Upper lobe of left lung (tissue), 4 donors: ENCODE measurements around the gene LASP1.
"Not testable (repeated sequence)": the region's sequence is repeated elsewhere in the genome, so short reads cannot be mapped to it uniquely, and the experiment has no call there.

Source experiments
- EP300 ChIP-seq, 4 donors: sonication (generic); formaldehyde crosslinking; IDR thresholded peaks; one replicate each; pipeline ENCODE4 v1.5.1; 2017; ENCODE audit warnings: antibody characterized with exemption in 4 of 4, control low read depth in 2 of 4
- POLR2A ChIP-seq, 4 donors: fragments of 450-650 bp; IDR thresholded peaks; one replicate each; pipeline ENCODE4 v1.5.1; 2016 to 2017; ENCODE audit warnings: antibody characterized with exemption in 4 of 4, mild to moderate bottlenecking in 2 of 4
- POLR2AphosphoS5 ChIP-seq, 2 donors: sonication (generic); formaldehyde crosslinking; IDR thresholded peaks; one replicate each; pipeline ENCODE4 v1.5.1; 2017; ENCODE audit warnings: antibody characterized with exemption in 2 of 2
- TF ChIP-seq, protein P1 (sequence below), 6 experiments: fragments of 450-650 bp in 4 of 6; fragments of 200-600 bp in 2 of 6; sonication (generic) in 2 of 6; IDR thresholded peaks; one replicate each; pipeline ENCODE4 v1.5.1; 2016 to 2019; ENCODE audit warnings: antibody characterized with exemption in 6 of 6

DNA sequence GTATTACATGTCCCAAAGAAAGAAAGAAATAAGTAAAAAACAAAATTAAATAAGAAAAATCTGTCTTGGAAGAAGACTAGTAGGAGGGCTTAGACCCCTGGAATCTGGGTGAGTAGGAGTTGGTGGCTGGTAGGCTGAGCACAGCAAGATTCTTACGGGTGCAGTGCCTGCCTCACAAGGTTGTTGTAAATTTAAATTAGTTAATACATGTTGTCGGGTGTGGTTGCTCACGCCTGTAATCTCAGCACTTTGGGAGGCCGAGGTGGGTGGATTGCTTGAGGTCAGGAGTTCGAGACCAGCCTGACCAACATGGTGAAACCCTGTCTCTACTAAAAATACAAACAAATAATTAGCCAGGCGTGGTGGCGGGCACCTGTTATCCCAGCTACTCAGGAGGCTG, 83.9 kb downstream of the LASP1 start:
- TF ChIP-seq, protein P1, sequence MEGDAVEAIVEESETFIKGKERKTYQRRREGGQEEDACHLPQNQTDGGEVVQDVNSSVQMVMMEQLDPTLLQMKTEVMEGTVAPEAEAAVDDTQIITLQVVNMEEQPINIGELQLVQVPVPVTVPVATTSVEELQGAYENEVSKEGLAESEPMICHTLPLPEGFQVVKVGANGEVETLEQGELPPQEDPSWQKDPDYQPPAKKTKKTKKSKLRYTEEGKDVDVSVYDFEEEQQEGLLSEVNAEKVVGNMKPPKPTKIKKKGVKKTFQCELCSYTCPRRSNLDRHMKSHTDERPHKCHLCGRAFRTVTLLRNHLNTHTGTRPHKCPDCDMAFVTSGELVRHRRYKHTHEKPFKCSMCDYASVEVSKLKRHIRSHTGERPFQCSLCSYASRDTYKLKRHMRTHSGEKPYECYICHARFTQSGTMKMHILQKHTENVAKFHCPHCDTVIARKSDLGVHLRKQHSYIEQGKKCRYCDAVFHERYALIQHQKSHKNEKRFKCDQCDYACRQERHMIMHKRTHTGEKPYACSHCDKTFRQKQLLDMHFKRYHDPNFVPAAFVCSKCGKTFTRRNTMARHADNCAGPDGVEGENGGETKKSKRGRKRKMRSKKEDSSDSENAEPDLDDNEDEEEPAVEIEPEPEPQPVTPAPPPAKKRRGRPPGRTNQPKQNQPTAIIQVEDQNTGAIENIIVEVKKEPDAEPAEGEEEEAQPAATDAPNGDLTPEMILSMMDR (IDR thresholded peaks at IDR 0.05): not testable (repeated sequence)
- TF ChIP-seq EP300, POLR2AphosphoS5, POLR2A (IDR thresholded peaks at IDR 0.05): not testable (repeated sequence)
